ENCODE results near the gene TFEB.

The TFEB gene

GRCh38 chr6:41721414-41721813, 14.0 kb downstream of the TFEB start:
- DNase-seq: no peak

DNA sequence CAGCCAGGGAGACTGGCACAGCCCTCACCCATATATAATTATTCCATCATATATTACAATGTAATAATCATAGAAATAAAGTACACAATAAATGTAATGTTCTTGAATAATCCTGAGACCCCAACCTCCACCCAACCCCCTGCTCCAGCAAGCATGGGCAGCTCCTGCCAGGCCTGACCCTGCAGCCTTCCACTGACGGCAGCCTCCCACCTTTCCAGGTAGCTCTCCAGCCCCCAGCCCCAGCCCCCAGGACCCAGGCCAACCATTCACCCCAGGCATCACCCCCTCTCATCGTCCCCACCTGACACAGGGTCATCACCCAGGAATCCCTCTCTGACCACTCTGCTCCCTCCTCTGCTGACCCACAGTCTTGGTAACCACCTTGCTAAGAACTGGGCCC, 14.6 kb downstream of the TFEB start:
- DNase-seq: no peak

- peak; percentile 83 to 92 (median 90) for DNase-seq
These were observed 15.2 kb downstream of the TFEB start for GRCh38 chr6:41720262-41720620.

DNA sequence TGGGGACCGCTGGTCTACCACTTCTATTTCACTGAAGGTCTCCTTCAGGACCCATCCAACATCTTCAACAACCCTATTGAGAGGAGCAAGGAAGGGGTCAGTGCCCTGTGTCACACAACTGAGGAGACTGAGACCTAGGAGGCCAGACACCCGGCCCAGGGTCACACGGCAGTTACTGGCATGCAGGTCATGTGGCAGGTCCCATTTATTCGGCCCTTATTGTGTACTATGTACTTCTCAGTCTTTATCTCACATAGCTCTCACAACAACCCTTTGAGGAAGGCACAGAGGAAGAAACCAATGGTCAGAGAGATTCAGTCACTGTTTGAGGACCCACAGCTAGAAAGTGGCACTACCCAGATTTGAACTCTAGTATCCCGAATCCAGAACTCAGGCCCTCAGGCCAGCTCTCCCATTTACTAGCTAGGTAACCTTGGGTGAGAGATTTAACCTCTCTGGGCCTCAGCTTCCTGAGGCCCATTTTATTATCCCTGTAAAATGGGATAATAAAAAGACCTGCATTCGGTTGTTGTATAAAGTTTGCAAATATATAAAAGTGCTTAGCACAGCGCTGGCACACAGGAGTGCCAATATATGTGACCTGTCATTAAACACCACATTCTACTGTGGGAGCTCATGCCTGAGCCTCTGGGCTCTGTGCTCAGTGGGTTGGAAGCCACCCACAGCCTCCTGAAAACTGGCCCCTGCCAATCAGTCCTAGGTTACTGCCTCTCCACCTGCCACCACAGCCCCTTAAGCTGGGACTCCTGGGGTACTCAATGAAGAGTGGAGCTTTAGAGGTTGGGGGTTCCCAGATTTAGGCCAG, 15.8 kb downstream of the TFEB start:
- DNase-seq: no peak

GRCh38 chr6:41718828-41719227, 16.6 kb downstream of the TFEB start:
- no peak for DNase-seq

DNA sequence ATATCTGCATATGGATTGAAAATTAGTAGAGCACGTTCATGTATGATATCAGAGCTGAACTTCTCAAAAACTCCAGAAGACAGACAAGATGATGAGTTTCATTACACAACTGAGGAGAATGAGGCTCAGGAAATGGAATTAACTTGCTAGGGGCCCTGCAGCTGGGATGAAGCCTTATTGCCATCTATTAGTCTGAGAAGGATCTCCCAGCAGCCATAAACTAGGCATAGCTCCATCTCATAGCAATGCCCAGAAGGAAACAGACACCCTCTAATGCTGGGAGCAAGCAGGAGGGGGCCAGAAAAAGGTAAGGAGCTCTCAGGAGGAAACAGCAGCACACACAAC, 18.0 kb downstream of the TFEB start:
- DNase-seq: peak in 1 of 3 donors; percentile 41

DNA sequence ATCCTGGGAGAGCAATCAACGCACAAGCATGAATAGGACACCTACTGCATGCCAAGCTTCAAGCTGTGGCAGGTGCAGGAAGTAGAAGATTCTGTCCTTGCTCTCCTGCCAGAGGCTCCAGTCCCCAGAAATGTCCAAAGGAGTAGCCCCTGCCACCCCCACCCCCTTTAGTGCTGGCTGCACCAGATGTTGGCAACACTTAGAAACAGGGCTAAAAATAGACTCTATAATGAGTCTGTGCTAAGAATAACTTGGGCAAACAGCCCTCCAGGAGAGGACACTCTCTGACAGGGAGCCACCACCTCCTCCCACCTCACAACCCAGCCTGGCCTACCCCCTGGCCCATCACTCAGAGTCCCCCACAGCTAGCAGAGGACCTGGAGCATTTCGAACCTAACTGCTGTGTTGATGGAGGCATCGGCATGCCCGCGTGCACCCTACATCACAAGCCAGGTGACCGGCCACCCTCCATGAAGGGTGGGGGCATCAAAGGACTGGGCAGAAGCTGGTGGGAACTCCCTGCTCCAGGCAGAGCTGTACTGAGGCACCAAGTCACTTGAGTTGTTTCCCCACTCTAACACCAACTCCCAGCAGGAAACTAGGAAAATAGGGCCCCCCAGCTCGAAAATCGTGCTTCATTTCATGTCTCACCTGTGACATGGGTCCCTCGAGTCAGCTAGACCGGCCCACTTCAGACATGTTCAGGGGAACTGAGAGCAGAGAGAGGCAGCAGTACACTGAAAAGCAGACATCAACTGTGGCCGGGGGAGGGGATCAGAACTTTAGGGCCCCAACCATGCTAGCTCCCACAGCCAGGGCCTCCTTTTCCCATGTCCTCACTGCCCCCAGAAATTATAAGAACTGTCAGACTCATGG, 18.7 kb downstream of the TFEB start:
- DNase-seq: no peak

GRCh38 chr6:41715795-41716515, 19.5 kb downstream of the TFEB start:
- no peak for DNase-seq

GRCh38 chr6:41714556-41715273, 20.7 kb downstream of the TFEB start:
- no peak for DNase-seq

- DNase-seq: peak in 2 of 3 donors; percentile 55 to 67
These were observed 21.6 kb downstream of the TFEB start for GRCh38 chr6:41713650-41714291.

GRCh38 chr6:41713159-41713649, 22.2 kb downstream of the TFEB start:
- peak in 2 of 3 donors; percentile 29 to 52 for DNase-seq

DNA sequence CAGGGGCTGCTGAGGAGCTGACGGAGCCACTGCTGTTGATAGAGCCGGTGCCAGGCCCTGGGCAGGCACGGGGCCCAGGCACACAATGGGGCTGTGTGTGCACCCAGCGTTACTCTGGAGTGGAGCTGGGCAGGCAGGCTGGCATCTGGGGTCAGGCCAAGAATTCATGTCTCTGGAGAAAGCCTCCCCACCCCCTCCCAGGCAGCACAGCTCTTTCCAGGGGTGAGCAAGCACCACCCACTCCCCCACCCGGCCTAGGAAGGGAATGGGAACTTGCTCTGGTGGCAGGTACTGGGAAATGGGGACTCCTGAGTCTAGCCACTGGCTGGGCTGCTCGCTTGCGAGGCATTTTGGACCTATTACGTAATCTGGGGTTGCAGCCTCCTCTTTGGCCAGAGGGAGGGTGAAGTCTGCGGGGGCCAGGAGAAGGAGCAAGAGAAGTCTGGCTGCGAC, 22.7 kb downstream of the TFEB start:
- peak in 1 of 3 donors; percentile 43 for DNase-seq

- no peak for DNase-seq
These were observed 23.9 kb downstream of the TFEB start for GRCh38 chr6:41711323-41712038.

DNA sequence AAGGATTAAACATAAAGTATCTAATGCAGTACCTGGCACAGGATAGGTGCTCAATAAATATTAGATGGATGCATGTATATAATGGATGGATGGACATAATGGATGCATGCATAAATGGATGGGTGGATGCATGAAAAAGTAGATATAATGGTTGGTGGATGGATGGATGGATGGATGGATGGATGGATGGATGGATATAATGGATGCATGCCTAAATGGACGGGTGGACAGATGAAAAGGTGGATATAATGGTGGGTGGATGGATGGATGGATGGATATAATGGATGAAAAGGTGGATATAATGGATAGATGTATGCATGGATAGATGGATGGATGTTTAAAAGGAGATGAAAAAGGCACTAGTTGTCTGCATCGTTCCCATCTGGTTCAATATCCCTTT, 26.0 kb downstream of the TFEB start:
- DNase-seq: no peak

DNA sequence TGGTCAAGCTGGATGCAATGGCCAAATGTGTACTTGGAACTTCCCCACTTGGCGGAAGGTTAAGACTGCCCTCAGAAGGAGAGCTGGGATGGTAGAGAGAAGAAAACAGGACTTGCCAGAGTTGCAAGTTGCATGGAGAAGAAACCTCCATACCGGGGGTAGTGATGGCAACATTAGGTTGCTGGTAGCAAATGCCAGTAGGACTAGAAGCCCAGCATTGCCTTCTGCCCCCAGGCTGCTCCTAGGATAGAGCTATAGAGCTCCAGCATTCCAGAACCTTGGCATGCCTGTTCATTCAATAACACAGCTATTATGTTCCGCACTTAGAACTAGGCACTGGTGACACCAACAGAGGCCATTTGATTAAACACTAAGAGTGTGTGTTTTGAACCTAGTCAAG, 26.6 kb downstream of the TFEB start:
- no peak for DNase-seq

DNA sequence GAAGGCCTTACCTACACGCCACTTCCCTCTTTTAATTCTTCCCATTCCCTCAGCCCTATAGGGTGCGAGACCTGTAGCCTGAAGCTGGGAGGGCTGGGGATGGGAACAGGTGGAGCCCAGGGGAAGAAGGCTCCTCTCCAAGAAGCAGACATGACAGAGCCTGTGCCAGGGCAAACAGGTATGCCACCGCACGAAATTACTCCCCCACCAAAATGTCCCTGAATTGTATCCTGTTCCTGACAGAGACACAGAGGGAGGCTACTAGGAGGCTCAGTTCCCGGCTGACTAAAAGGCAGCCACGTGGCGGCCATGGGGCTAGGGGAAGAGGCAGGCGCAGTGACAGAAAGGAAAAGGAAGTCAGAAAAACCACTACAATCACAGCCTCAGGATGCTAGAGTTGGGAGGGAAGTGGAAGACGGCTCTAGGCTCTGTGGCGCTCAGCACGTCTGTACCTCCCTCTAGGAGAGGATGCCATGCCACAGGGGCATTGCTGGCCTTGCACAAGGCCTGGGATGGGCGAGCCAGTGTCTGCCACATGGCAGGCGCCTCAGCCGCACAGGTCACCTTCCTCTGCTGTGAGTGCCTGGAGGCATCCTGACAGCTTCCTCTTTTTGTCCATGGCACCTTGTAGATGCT, 27.7 kb downstream of the TFEB start:
- DNase-seq: peak; percentile 80 to 85 (median 80)

- peak; percentile 82 to 87 (median 84) for DNase-seq
These were observed 28.4 kb downstream of the TFEB start for GRCh38 chr6:41706876-41707564.

DNA sequence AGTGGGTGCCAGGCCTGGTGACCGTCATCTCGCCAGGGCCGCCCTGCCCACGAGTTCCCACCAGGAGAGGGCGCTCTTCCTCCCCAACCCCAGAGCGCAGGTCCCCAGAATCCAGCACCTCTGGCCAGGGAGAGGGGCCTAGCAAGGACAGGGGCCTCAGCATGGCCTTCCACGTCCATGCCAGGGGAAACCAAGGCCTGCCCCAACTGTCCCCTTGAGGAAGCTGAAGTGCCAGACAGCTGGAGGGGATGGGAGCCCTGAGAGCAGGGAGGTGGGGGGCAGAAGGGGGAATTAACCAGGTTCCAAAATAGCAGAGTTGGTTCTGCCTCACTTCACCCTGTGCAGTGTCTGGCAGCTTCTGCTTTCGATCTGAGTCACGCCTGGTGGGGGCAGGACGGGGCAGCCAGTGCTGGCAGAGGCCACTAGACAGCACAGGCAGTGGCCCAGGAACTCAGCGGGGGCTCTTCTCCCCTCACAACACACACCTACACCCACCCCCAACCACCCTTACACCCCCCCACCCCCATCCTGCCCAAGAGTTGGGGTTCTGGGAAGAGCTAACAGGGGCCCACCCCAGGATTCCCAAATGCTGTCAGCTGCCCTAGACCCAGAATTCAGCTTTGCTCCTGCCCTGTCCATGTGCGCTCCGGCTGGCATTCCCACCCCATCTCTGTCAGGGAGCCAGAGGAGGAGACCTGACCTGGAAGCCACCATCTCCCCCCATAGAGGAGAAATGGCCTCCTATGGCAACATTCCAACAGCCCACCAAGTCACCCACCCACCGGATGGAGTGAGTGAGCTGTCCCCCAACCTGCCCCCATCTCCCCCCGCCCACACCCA, 29.2 kb downstream of the TFEB start:
- DNase-seq: peak; percentile 93 to 94 (median 94)

Measured in suppressor macrophage treated with lipopolysaccharide for 1 hour (primary cell).